ENCODE results near the gene MGLL.

- TF ChIP-seq, protein P1, sequence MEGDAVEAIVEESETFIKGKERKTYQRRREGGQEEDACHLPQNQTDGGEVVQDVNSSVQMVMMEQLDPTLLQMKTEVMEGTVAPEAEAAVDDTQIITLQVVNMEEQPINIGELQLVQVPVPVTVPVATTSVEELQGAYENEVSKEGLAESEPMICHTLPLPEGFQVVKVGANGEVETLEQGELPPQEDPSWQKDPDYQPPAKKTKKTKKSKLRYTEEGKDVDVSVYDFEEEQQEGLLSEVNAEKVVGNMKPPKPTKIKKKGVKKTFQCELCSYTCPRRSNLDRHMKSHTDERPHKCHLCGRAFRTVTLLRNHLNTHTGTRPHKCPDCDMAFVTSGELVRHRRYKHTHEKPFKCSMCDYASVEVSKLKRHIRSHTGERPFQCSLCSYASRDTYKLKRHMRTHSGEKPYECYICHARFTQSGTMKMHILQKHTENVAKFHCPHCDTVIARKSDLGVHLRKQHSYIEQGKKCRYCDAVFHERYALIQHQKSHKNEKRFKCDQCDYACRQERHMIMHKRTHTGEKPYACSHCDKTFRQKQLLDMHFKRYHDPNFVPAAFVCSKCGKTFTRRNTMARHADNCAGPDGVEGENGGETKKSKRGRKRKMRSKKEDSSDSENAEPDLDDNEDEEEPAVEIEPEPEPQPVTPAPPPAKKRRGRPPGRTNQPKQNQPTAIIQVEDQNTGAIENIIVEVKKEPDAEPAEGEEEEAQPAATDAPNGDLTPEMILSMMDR (IDR thresholded peaks at IDR 0.05; ENCODE audit: low read length), result no peak
- TF ChIP-seq EZH2 (optimal IDR thresholded peaks at IDR 0.05; ENCODE audit: low read depth, low read length), result no peak
Measured at GRCh38 chr3:127835993-127836882, 13.9 kb upstream of the MGLL start.

Measured in MM.1S (cell line).